Measurements from ENCODE around the gene DYNLL2. TPM values are rescaled to one million over a fixed set of nuclear protein-coding genes. Genes with fewer than 3 reads are reported as not detected.

Gene DYNLL2
- polyA plus RNA-seq, 3 donors = 0.30 to 9.9 (median 0.42) TPM

DNA sequence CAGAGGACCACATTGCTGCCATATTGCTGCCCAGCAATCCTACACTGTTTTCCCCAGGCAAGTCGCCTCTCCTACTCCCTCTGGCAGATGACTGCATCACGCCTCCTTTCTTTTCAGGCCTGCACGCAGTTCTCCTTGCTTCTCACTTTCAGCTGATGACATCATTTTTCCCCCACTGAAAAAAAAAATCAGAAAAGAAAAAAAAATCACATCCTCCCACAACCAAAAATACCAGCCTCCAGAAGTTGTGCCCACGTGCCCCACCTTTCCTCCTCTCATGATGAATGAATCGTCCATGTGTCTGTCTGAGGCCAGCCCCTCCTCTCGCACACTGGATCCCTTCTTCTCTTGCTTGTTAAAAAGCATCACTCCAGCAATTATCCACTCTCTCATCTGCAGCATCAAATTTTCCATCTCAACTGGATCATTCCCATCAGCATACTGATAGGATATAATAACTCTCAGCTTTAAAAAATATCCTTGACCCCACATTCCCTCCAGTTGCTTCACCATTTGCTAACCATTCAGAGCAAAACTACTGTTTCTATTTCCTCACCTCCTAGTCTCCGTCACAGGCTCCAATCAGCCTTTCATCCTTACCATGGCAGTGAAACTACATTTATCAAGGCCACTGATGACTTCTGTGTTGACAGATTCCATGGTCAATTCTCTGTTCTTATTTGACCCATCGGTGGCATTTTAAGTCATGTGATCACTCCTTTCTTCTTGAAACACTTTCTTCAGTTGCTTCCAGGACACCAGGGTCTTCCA lies 30.1 kb upstream of the DYNLL2 start:
- H3K27me3 ChIP-seq (ENCODE audit: control insufficient read depth in 2 of 2, insufficient read depth in 2 of 2, low read length in 2 of 2) = peaks cover 0 to 3% of the 10 kb centered on the region in 2 donors
- no peaks in the 10 kb centered on the region for H3K36me3 ChIP-seq (replicated peaks in 1 of 2; ENCODE audit: control insufficient read depth in 1 of 2, insufficient read depth in 2 of 2, low read length in 2 of 2)
- H3K9me3 Mint-ChIP-seq = no peaks in the 10 kb centered on the region
- H3K36me3 Mint-ChIP-seq = no peaks in the 10 kb centered on the region
- H3K4me1 ChIP-seq (ENCODE audit: control insufficient read depth in 1 of 2, insufficient read depth in 2 of 2, low read length in 2 of 2) = no peaks in the 10 kb centered on the region
- no peak for TF ChIP-seq CTCF (IDR thresholded peaks at IDR 0.05)
- H4K20me1 ChIP-seq (ENCODE audit: insufficient read depth, low read length) = no peaks in the 10 kb centered on the region
- H3K4me2 ChIP-seq (replicated peaks; ENCODE audit: extremely low read depth, low read length, poor library complexity, severe bottlenecking) = no peak overlapping the region
- peak overlapping the region in 1 of 7 donors; percentile 28 for H3K27ac Mint-ChIP-seq
- H3K9ac ChIP-seq (ENCODE audit: insufficient read depth, low read length, poor library complexity, severe bottlenecking) = no peak overlapping the region
- intact Hi-C loops (cut with micrococcal nuclease) = no loop called here
- no peaks in the 10 kb centered on the region for H3K9me3 ChIP-seq (replicated peaks in 1 of 2; ENCODE audit: control insufficient read depth in 1 of 2, insufficient read depth in 1 of 2, low read length in 2 of 2)
- no peaks in the 10 kb centered on the region for H3K4me1 Mint-ChIP-seq
- no peak for DNase-seq
- peaks cover 2 to 6% (median 5%) of the 10 kb centered on the region in 3 donors for H3K27me3 Mint-ChIP-seq (ENCODE audit: low read depth in 3 of 3)
- no peak overlapping the region for H3K4me3 ChIP-seq (replicated peaks in 1 of 3; ENCODE audit: low read depth in 2 of 3, low read length in 3 of 3)
- H3K4me3 Mint-ChIP-seq = no peak overlapping the region
- H2AFZ ChIP-seq (ENCODE audit: insufficient read depth, low read depth, low read length, poor library complexity, severe bottlenecking) = no peak overlapping the region
- H3K27ac ChIP-seq (ENCODE audit: low read depth in 1 of 2, low read length in 2 of 2) = no peak overlapping the region
- H3K79me2 ChIP-seq (ENCODE audit: insufficient read depth, low read length) = no peaks in the 10 kb centered on the region
- 71% methylated on average over 8 of the region's 8 CpGs for WGBS (ENCODE audit: insufficient coverage)

DNA sequence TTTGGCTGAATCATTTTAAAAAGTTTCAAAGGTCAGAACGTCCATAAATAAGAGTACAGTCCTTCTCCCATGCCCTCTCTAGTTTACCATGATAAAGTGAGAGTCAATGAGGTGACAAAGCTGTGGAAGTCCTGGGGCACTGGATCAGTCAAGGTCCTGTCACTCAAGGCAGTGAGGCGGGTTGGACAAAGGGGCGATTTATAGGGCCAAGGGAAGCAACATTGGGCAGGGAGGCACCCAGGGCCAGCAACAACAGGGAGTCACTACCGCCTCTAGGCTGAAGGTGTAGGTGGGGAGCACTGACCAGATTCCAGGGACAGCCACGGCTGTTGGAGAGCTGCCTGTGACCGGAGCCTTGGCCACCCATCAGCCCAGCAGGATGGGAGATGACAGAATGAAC lies 28.6 kb upstream of the DYNLL2 start:
- Histone ChIP-seq H3K4me1 (ENCODE audit: control insufficient read depth in 1 of 2, insufficient read depth in 2 of 2, low read length in 2 of 2) (no peaks in the 10 kb centered on the region), H3K9me3 (replicated peaks in 1 of 2; ENCODE audit: control insufficient read depth in 1 of 2, insufficient read depth in 1 of 2, low read length in 2 of 2) (no peaks in the 10 kb centered on the region), H3K27ac (ENCODE audit: low read depth in 1 of 2, low read length in 2 of 2) (no peak overlapping the region), H2AFZ (ENCODE audit: insufficient read depth, low read depth, low read length, poor library complexity, severe bottlenecking) (no peak overlapping the region), H3K27me3 (ENCODE audit: control insufficient read depth in 2 of 2, insufficient read depth in 2 of 2, low read length in 2 of 2) (peaks cover 0 to 3% of the 10 kb centered on the region in 2 donors), H3K4me2 (replicated peaks; ENCODE audit: extremely low read depth, low read length, poor library complexity, severe bottlenecking) (no peak overlapping the region), H3K4me3 (replicated peaks in 1 of 3; ENCODE audit: low read depth in 2 of 3, low read length in 3 of 3) (no peak overlapping the region), H4K20me1 (ENCODE audit: insufficient read depth, low read length) (no peaks in the 10 kb centered on the region), H3K79me2 (ENCODE audit: insufficient read depth, low read length) (no peaks in the 10 kb centered on the region), H3K9ac (ENCODE audit: insufficient read depth, low read length, poor library complexity, severe bottlenecking) (no peak overlapping the region), H3K36me3 (replicated peaks in 1 of 2; ENCODE audit: control insufficient read depth in 1 of 2, insufficient read depth in 2 of 2, low read length in 2 of 2) (no peaks in the 10 kb centered on the region)
- no peak for TF ChIP-seq CTCF (IDR thresholded peaks at IDR 0.05)
- intact Hi-C loops (cut with micrococcal nuclease) = no loop called here
- H3K27me3 Mint-ChIP-seq (ENCODE audit: low read depth in 3 of 3) = peaks cover 2 to 9% (median 8%) of the 10 kb centered on the region in 3 donors
- H3K36me3 Mint-ChIP-seq = no peaks in the 10 kb centered on the region
- WGBS (ENCODE audit: insufficient coverage) = 93% methylated on average over 3 of the region's 6 CpGs
- H3K4me1 Mint-ChIP-seq = no peaks in the 10 kb centered on the region
- H3K4me3 Mint-ChIP-seq = no peak overlapping the region
- H3K27ac Mint-ChIP-seq = no peak overlapping the region
- H3K9me3 Mint-ChIP-seq = no peaks in the 10 kb centered on the region
- no peak for DNase-seq

All from CD14-positive monocyte (primary cell).